ENCODE data around the gene GRK1. TPM values are rescaled to one million over a fixed set of nuclear protein-coding genes. Genes with fewer than 3 reads are reported as not detected.

Gene GRK1
- total and polyA plus RNA-seq, 2 experiments from 2014 or later: not detected

GRCh38 chr13:113770441-113770840 is 103.4 kb downstream of the GRK1 start:
- H3K27ac ChIP-seq: no peak overlapping the region
- TF ChIP-seq EZH2phosphoT487 (IDR thresholded peaks at IDR 0.05; ENCODE audit: insufficient read depth, low read depth): no peak
- TF ChIP-seq EZH2 (IDR thresholded peaks at IDR 0.05; ENCODE audit: insufficient read depth, poor library complexity, severe bottlenecking): no peak
- H3F3A ChIP-seq (ENCODE audit: insufficient read depth): 0 out of 2 replicates have a peak, but pooled peaks cover 11% of the 10 kb centered on the region
- H3K9me2 ChIP-seq (ENCODE audit: insufficient read depth): no peaks in the 10 kb centered on the region
- H3K9me3 ChIP-seq (ENCODE audit: low read depth): no peaks in the 10 kb centered on the region
- H3K27me3 ChIP-seq (replicated peaks; ENCODE audit: insufficient read depth): no peaks in the 10 kb centered on the region
- H3K4me3 ChIP-seq: no peak overlapping the region
- H3K36me3 ChIP-seq (ENCODE audit: low read depth): no peaks in the 10 kb centered on the region
- in situ Hi-C loops (cut with MboI): no loop called here
- H2AFZ ChIP-seq: no peak overlapping the region
- no peaks in the 10 kb centered on the region for H4K20me1 ChIP-seq (ENCODE audit: insufficient read depth)
- no peaks in the 10 kb centered on the region; the same call in 1 of the 2 replicates for H3K4me1 ChIP-seq (ENCODE audit: insufficient read depth)
- H3K79me2 ChIP-seq (ENCODE audit: insufficient read depth): no peaks in the 10 kb centered on the region
- WGBS, 2 experiments (ENCODE audit: low coverage in 1 of 2, low lambda C conversion rate in 2 of 2, missing lambda C conversion rate in 2 of 2): 70 to 73% methylated on average over 2 to 8 of the region's 8 CpGs
- no peak overlapping the region for H3K4me2 ChIP-seq (ENCODE audit: unreplicated experiment)
- DNase-seq: no peak
- H3K9ac ChIP-seq: no peak overlapping the region

- H3K27ac ChIP-seq: no peak overlapping the region
- H3K79me2 ChIP-seq (ENCODE audit: insufficient read depth): no peaks in the 10 kb centered on the region
- no peak overlapping the region for H3K4me3 ChIP-seq
- WGBS, 2 experiments (ENCODE audit: low coverage in 1 of 2, low lambda C conversion rate in 2 of 2, missing lambda C conversion rate in 2 of 2): 93% methylated on average over 5 of the region's 5 CpGs
- no peak overlapping the region for H2AFZ ChIP-seq
- no peaks in the 10 kb centered on the region; the same call in 1 of the 2 replicates for H3K4me1 ChIP-seq (ENCODE audit: insufficient read depth)
- H3K27me3 ChIP-seq (replicated peaks; ENCODE audit: insufficient read depth): no peaks in the 10 kb centered on the region
- H3K9me3 ChIP-seq (ENCODE audit: low read depth): no peaks in the 10 kb centered on the region
- H3K36me3 ChIP-seq (ENCODE audit: low read depth): no peaks in the 10 kb centered on the region
- in situ Hi-C loops (cut with MboI): no loop called here
- no peaks in the 10 kb centered on the region for H4K20me1 ChIP-seq (ENCODE audit: insufficient read depth)
- H3K9ac ChIP-seq: no peak overlapping the region
- TF ChIP-seq EZH2phosphoT487 (IDR thresholded peaks at IDR 0.05; ENCODE audit: insufficient read depth, low read depth) (no peak), EZH2 (IDR thresholded peaks at IDR 0.05; ENCODE audit: insufficient read depth, poor library complexity, severe bottlenecking) (no peak)
- 0 out of 2 replicates have a peak, but pooled peaks cover 11% of the 10 kb centered on the region for H3F3A ChIP-seq (ENCODE audit: insufficient read depth)
- DNase-seq: no peak
- no peaks in the 10 kb centered on the region for H3K9me2 ChIP-seq (ENCODE audit: insufficient read depth)
- no peak overlapping the region for H3K4me2 ChIP-seq (ENCODE audit: unreplicated experiment)
Observed at GRCh38 chr13:113770937-113771336, 103.9 kb downstream of the GRK1 start.

- no peak overlapping the region for H3K4me3 ChIP-seq
- 0 out of 2 replicates have a peak, but pooled peaks cover 11% of the 10 kb centered on the region for H3F3A ChIP-seq (ENCODE audit: insufficient read depth)
- H2AFZ ChIP-seq: no peak overlapping the region
Observed at GRCh38 chr13:113771709-113772331, 104.8 kb downstream of the GRK1 start.

GRCh38 chr13:113774177-113775107 is 107.4 kb downstream of the GRK1 start:
- H3K4me3 ChIP-seq: no peak overlapping the region
- H3K79me2 ChIP-seq (ENCODE audit: insufficient read depth): no peaks in the 10 kb centered on the region
- in situ Hi-C loops (cut with MboI): no loop called here
- H3K9ac ChIP-seq: no peak overlapping the region
- H3K4me1 ChIP-seq (ENCODE audit: insufficient read depth): no peaks in the 10 kb centered on the region; the same call in 1 of the 2 replicates
- H3K4me2 ChIP-seq (ENCODE audit: unreplicated experiment): no peak overlapping the region
- no peaks in the 10 kb centered on the region for H3K9me3 ChIP-seq (ENCODE audit: low read depth)
- no peaks in the 10 kb centered on the region for H4K20me1 ChIP-seq (ENCODE audit: insufficient read depth)
- no peak overlapping the region for H3K27ac ChIP-seq
- 0 out of 2 replicates have a peak, but pooled peaks cover 11% of the 10 kb centered on the region for H3F3A ChIP-seq (ENCODE audit: insufficient read depth)
- H3K27me3 ChIP-seq (replicated peaks; ENCODE audit: insufficient read depth): 0 out of 2 replicates have a peak, but pooled peaks cover 3% of the 10 kb centered on the region
- 76 to 80% methylated on average over 8 to 9 of the region's 9 CpGs for WGBS, 2 experiments (ENCODE audit: low coverage in 1 of 2, low lambda C conversion rate in 2 of 2, missing lambda C conversion rate in 2 of 2)
- H3K36me3 ChIP-seq (ENCODE audit: low read depth): no peaks in the 10 kb centered on the region
- TF ChIP-seq EZH2phosphoT487 (IDR thresholded peaks at IDR 0.05; ENCODE audit: insufficient read depth, low read depth) (no peak), EZH2 (IDR thresholded peaks at IDR 0.05; ENCODE audit: insufficient read depth, poor library complexity, severe bottlenecking) (no peak)
- H2AFZ ChIP-seq: no peak overlapping the region
- no peaks in the 10 kb centered on the region for H3K9me2 ChIP-seq (ENCODE audit: insufficient read depth)
- peak; percentile 77 for DNase-seq

More at GRCh38 chr13:113771709-113772331, 104.8 kb downstream of the GRK1 start:
- Histone ChIP-seq H3K9ac (no peak overlapping the region), H3K79me2 (ENCODE audit: insufficient read depth) (no peaks in the 10 kb centered on the region), H3K4me1 (ENCODE audit: insufficient read depth) (no peaks in the 10 kb centered on the region; the same call in 1 of the 2 replicates), H4K20me1 (ENCODE audit: insufficient read depth) (no peaks in the 10 kb centered on the region), H3K9me2 (ENCODE audit: insufficient read depth) (no peaks in the 10 kb centered on the region), H3K36me3 (ENCODE audit: low read depth) (no peaks in the 10 kb centered on the region), H3K4me2 (ENCODE audit: unreplicated experiment) (no peak overlapping the region), H3K27me3 (replicated peaks; ENCODE audit: insufficient read depth) (no peaks in the 10 kb centered on the region), H3K9me3 (ENCODE audit: low read depth) (no peaks in the 10 kb centered on the region), H3K27ac (no peak overlapping the region)
- 69 to 71% methylated on average over 4 of the region's 4 CpGs for WGBS, 2 experiments (ENCODE audit: low coverage in 1 of 2, low lambda C conversion rate in 2 of 2, missing lambda C conversion rate in 2 of 2)
- DNase-seq: no peak
- TF ChIP-seq EZH2phosphoT487 (IDR thresholded peaks at IDR 0.05; ENCODE audit: insufficient read depth, low read depth): no peak
- no peak for TF ChIP-seq EZH2 (IDR thresholded peaks at IDR 0.05; ENCODE audit: insufficient read depth, poor library complexity, severe bottlenecking)
- in situ Hi-C loops (cut with MboI): no loop called here
